ENCODE data around the gene CNTN6. TPM values are rescaled to one million over a fixed set of nuclear protein-coding genes. Genes with fewer than 3 reads are reported as not detected.

CNTN6 gene
- total RNA-seq, 2 experiments from 2014 or later: not detected

DNA sequence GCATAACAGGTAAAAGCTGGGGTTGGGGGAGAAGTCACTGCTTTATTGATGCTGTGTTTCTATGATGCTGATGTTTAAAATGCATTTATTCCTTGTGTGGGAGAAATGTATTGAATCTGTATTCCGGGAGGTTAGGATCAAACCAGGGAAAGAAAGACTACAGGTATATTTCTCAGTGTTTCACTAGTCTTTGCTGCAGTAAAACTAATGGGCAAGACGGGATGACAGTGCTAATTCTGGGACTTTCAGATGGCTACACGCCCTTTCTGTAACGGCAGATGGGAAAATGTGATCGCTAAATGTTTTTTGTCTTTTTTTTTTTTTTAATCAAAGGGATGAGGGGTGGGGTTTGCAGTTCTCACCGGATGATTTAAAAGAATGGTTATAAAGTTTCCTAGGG, 393 bp downstream of the CNTN6 start:
- no peaks in the 10 kb centered on the region for H3K36me3 Mint-ChIP-seq (ENCODE audit: low read depth)
- CTCF ChIA-PET: no interaction called here
- H3K27me3 Mint-ChIP-seq: no peaks in the 10 kb centered on the region
- H3K4me3 Mint-ChIP-seq: no peak overlapping the region
- H3K27ac Mint-ChIP-seq: no peak overlapping the region
- DNase-seq: no peak
- intact Hi-C loops (cut with DNase I, micrococcal nuclease): no loop called here
- H3K9me3 Mint-ChIP-seq (ENCODE audit: low read depth): peaks cover 2% of the 10 kb centered on the region
- POLR2A ChIA-PET: no interaction called here
- ATAC-seq: no peak
- H3K4me1 Mint-ChIP-seq: no peaks in the 10 kb centered on the region

DNA sequence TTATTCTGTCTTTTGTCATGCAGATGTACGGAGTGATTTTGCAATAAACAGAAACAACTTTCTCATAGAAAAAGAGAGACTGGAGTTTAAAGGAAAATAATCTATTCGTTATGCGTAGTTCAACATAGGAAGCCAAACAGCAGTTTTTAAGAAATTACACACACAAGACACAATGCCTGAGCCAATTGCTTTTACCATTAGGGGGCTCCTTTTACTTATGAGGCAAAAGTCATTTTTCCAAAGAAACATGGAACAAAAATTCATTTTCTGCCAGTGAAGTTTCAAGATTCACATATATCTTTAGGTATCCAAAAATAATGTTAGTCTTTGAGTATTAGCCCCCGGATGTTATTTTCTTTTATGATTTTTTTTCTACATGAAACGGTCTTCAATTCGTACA, 10.7 kb downstream of the CNTN6 start:
- POLR2A ChIA-PET: no interaction called here
- Mint-ChIP-seq H3K4me3 (no peak overlapping the region), H3K4me1 (no peaks in the 10 kb centered on the region), H3K9me3 (ENCODE audit: low read depth) (no peaks in the 10 kb centered on the region), H3K27me3 (no peaks in the 10 kb centered on the region), H3K36me3 (ENCODE audit: low read depth) (no peaks in the 10 kb centered on the region), H3K27ac (no peak overlapping the region)
- DNase-seq: no peak
- intact Hi-C loops (cut with DNase I, micrococcal nuclease): no loop called here
- CTCF ChIA-PET: no interaction called here
- no peak for ATAC-seq

GRCh38 chr3:1117843-1118473, 25.1 kb downstream of the CNTN6 start:
- Mint-ChIP-seq H3K36me3 (ENCODE audit: low read depth) (no peaks in the 10 kb centered on the region), H3K27ac (no peak overlapping the region), H3K4me1 (no peaks in the 10 kb centered on the region), H3K27me3 (no peaks in the 10 kb centered on the region), H3K9me3 (ENCODE audit: low read depth) (peaks cover 2% of the 10 kb centered on the region), H3K4me3 (no peak overlapping the region)
- CTCF ChIA-PET: no interaction called here
- intact Hi-C loops (cut with DNase I, micrococcal nuclease): no loop called here
- POLR2A ChIA-PET: no interaction called here
- ATAC-seq (no peak), DNase-seq (no peak)

DNA sequence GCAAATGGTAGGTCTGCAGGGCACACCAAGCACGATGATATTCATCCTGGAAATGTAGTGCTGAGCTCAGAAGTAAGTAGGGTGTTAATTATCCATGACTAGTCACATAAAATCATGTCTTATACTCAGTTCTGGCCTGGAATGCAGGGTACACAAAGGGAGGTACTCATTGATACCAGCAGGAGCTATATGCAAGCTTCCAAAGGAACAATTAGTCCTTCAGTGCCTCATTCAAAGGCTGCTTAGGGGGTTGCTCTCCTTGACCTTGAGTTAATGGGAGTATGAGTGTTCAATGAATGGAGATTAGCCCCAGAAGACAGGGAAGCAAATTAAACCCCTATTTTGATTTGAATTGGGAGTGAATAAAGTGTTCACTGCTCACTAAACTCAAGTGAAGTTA, 38.3 kb downstream of the CNTN6 start:
- Mint-ChIP-seq H3K4me1 (no peaks in the 10 kb centered on the region), H3K27ac (no peak overlapping the region), H3K36me3 (ENCODE audit: low read depth) (no peaks in the 10 kb centered on the region), H3K27me3 (no peaks in the 10 kb centered on the region), H3K4me3 (no peak overlapping the region), H3K9me3 (ENCODE audit: low read depth) (no peaks in the 10 kb centered on the region)
- ChIA-PET POLR2A (no interaction called here), CTCF (interaction anchor here (0.6 kb wide), 1 partner anchor 836 kb away, joined by 3 read pairs; no protein-coding TSS in a partner anchor)
- intact Hi-C loops (cut with DNase I, micrococcal nuclease): no loop called here
- no peak for ATAC-seq
- DNase-seq: no peak

DNA sequence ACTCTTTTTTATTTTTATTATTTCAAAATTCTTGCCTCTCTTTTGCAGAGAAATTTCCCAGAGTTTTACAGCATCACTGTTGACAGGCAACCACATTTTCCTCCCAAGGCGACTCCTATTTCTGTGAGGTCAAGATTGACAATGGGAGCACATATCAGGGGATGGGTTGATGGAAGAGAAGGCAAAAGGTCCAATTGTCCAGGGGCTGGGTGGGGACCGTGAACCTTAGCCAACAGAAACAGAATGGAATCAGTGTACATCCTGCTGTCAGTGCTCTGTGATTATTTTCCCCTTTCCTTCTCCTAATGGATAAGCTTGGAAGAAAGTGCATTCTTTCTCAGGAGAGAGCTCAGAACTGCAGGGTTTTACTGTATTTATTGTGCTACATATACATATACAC, 42.4 kb downstream of the CNTN6 start:
- DNase-seq (no peak), ATAC-seq (no peak)
- Mint-ChIP-seq H3K36me3 (ENCODE audit: low read depth) (no peaks in the 10 kb centered on the region), H3K27me3 (no peaks in the 10 kb centered on the region), H3K9me3 (ENCODE audit: low read depth) (no peaks in the 10 kb centered on the region), H3K4me3 (no peak overlapping the region), H3K4me1 (no peaks in the 10 kb centered on the region), H3K27ac (no peak overlapping the region)
- intact Hi-C loops (cut with DNase I, micrococcal nuclease): no loop called here
- ChIA-PET POLR2A (no interaction called here), CTCF (no interaction called here)

DNA sequence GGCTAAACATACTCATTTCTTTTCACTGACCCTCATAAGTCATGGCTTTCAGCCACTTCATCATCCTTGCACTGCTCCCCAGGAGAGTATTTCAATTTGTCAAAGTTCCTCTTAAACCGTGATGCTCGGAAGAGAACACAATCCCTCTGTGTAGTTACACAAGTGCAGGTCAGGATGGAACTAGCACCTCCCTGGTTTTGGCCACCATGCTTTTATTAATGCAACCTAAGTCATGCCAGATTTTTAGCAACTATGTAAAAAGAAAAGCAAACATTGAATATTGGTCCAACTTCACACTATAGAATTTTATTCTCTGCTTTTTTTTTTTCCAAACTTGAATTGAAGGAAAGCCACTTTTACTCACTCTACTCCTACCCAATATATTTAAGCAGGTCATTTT, 45.2 kb downstream of the CNTN6 start:
- CTCF ChIA-PET: no interaction called here
- no peaks in the 10 kb centered on the region for H3K27me3 Mint-ChIP-seq
- no peaks in the 10 kb centered on the region for H3K4me1 Mint-ChIP-seq
- ATAC-seq (no peak), DNase-seq (no peak)
- no peaks in the 10 kb centered on the region for H3K36me3 Mint-ChIP-seq (ENCODE audit: low read depth)
- H3K4me3 Mint-ChIP-seq: no peak overlapping the region
- no peaks in the 10 kb centered on the region for H3K9me3 Mint-ChIP-seq (ENCODE audit: low read depth)
- intact Hi-C loops (cut with DNase I, micrococcal nuclease): no loop called here
- H3K27ac Mint-ChIP-seq: no peak overlapping the region
- POLR2A ChIA-PET: no interaction called here

- Mint-ChIP-seq H3K27ac (no peak overlapping the region), H3K9me3 (ENCODE audit: low read depth) (no peaks in the 10 kb centered on the region), H3K27me3 (no peaks in the 10 kb centered on the region), H3K4me3 (no peak overlapping the region), H3K36me3 (ENCODE audit: low read depth) (no peaks in the 10 kb centered on the region), H3K4me1 (no peaks in the 10 kb centered on the region)
- POLR2A ChIA-PET: no interaction called here
- no peak for ATAC-seq
- no peak for DNase-seq
- CTCF ChIA-PET: no interaction called here
- intact Hi-C loops (cut with DNase I, micrococcal nuclease): no loop called here
Measured at GRCh38 chr3:1139071-1139470, 46.2 kb downstream of the CNTN6 start.

DNA sequence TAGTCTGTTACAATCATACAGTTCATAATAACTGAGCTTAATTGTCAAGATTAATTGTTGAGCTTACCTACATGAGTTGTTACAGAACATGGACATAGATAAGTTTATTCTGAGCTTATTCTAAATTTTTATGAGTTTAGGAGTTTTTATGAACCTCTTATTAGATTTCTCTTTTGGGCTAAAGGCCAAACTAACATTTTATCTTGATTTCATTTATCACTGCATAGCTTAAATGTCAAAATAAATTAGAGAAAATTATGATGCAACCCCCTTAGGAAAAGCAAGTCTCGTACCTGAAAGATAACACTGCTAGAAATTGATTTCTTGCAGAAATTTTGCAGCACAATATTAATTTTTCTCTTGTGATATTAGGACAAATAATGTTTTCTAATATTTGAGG, 54.5 kb downstream of the CNTN6 start:
- Mint-ChIP-seq H3K9me3 (ENCODE audit: low read depth) (peaks cover 2% of the 10 kb centered on the region), H3K36me3 (ENCODE audit: low read depth) (no peaks in the 10 kb centered on the region), H3K4me1 (no peaks in the 10 kb centered on the region), H3K4me3 (no peak overlapping the region), H3K27ac (no peak overlapping the region), H3K27me3 (no peaks in the 10 kb centered on the region)
- intact Hi-C loops (cut with DNase I, micrococcal nuclease): no loop called here
- ChIA-PET POLR2A (interaction anchor here (0.6 kb wide), 1 partner anchor 23 kb away, joined by 13 read pairs; no protein-coding TSS in a partner anchor), CTCF (no interaction called here)
- DNase-seq: no peak
- no peak for ATAC-seq

DNA sequence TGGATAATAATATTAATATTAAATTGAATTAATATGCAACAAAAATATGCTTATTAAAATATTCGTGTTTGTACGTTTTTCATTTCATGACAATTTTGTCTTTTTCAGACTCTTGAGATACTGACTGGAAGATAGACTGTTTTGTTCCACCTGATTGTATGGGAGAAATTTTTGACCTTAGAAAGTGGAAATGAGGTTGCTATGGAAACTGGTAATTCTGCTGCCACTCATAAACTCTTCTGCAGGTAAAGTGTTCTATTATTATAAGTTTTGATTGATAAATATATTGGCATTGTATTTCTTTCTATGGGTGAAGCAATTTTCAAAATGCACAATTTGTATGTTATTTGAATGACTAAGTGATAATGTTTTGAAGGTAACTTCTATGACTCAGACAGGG, 55.0 kb downstream of the CNTN6 start:
- no peak for DNase-seq
- peaks cover 2% of the 10 kb centered on the region for H3K9me3 Mint-ChIP-seq (ENCODE audit: low read depth)
- H3K4me3 Mint-ChIP-seq: no peak overlapping the region
- ChIA-PET POLR2A (interaction anchor here (0.6 kb wide), 1 partner anchor 22 kb away, joined by 13 read pairs; no protein-coding TSS in a partner anchor), CTCF (no interaction called here)
- no peaks in the 10 kb centered on the region for H3K4me1 Mint-ChIP-seq
- intact Hi-C loops (cut with DNase I, micrococcal nuclease): no loop called here
- no peaks in the 10 kb centered on the region for H3K36me3 Mint-ChIP-seq (ENCODE audit: low read depth)
- no peak overlapping the region for H3K27ac Mint-ChIP-seq
- ATAC-seq: no peak
- H3K27me3 Mint-ChIP-seq: no peaks in the 10 kb centered on the region

- ATAC-seq (no peak), DNase-seq (no peak)
- H3K36me3 Mint-ChIP-seq (ENCODE audit: low read depth): no peaks in the 10 kb centered on the region
- intact Hi-C loops (cut with DNase I, micrococcal nuclease): no loop called here
- H3K4me1 Mint-ChIP-seq: no peaks in the 10 kb centered on the region
- no peak overlapping the region for H3K27ac Mint-ChIP-seq
- no peak overlapping the region for H3K4me3 Mint-ChIP-seq
- POLR2A ChIA-PET: no interaction called here
- peaks cover 7% of the 10 kb centered on the region for H3K9me3 Mint-ChIP-seq (ENCODE audit: low read depth)
- CTCF ChIA-PET: interaction anchor here (0.6 kb wide), 1 partner anchor 18 kb away, joined by 3 read pairs; no protein-coding TSS in a partner anchor
- no peaks in the 10 kb centered on the region for H3K27me3 Mint-ChIP-seq
Measured at GRCh38 chr3:1164101-1164500, 71.3 kb downstream of the CNTN6 start.

DNA sequence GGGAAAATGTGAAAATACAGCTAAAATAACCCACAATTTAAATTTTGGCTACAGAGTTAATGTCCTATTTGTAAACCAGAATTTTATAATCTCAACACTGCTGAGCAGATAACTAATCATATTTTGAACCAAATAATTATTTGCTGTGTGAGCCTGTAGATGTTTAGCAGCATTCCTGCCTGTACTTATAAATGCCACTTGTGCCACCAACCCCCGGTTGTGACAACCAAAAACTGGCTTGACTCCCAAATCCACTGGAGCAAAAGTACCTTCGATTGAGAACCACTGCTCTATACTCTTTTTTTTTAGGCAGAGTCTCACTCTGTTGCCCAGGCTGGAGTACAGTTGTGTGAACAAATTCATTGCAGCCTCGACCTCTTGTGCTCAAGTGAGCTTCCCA, 78.5 kb downstream of the CNTN6 start:
- H3K4me1 Mint-ChIP-seq: no peaks in the 10 kb centered on the region
- H3K27me3 Mint-ChIP-seq: no peaks in the 10 kb centered on the region
- DNase-seq (no peak), ATAC-seq (no peak)
- H3K36me3 Mint-ChIP-seq (ENCODE audit: low read depth): no peaks in the 10 kb centered on the region
- ChIA-PET POLR2A (no interaction called here), CTCF (no interaction called here)
- intact Hi-C loops (cut with DNase I, micrococcal nuclease): no loop called here
- H3K4me3 Mint-ChIP-seq: no peak overlapping the region
- H3K27ac Mint-ChIP-seq: no peak overlapping the region
- H3K9me3 Mint-ChIP-seq (ENCODE audit: low read depth): peaks cover 10% of the 10 kb centered on the region

DNA sequence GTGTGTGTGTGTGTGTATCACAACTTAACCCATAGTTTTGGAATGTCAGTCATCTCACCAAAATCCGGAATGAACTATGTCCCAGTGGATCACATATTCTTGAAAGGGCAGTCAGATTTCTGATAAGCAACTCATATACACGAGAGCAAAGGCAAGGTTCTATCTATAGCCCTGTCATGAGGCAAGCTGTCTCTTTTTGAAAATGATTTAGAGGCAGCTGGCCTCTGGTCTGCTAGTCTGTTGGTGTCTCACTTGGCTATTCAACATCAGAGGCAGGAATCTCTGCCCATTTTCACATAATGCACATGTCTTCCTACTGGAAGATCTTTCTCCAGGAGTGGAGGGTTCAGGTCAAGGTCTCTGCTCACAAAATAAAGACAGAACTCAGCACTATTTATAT, 79.8 kb downstream of the CNTN6 start:
- DNase-seq (no peak), ATAC-seq (no peak)
- CTCF ChIA-PET: no interaction called here
- Mint-ChIP-seq H3K9me3 (ENCODE audit: low read depth) (peaks cover 4% of the 10 kb centered on the region), H3K4me1 (no peaks in the 10 kb centered on the region), H3K36me3 (ENCODE audit: low read depth) (no peaks in the 10 kb centered on the region), H3K27ac (no peak overlapping the region), H3K27me3 (no peaks in the 10 kb centered on the region), H3K4me3 (no peak overlapping the region)
- intact Hi-C loops (cut with DNase I, micrococcal nuclease): no loop called here
- POLR2A ChIA-PET: no interaction called here

DNA sequence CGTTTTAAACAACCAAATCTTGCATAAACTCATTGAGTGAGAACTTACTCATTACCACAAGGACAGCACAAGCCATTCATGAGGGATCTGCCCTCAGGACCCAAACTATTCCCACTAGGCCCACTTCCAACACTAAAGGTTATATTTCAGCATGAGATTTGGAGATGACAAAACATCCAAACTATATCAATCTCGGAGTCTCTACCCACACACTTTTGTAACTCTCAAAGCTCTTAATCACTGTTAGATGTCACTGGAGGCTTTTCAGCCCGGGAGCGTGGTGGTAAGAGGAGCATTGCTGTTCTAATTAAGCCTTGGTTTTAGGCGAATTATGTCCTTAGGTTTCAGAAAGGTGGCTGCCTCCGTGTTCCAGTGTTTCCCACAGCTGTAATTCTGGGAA, 86.3 kb downstream of the CNTN6 start:
- Mint-ChIP-seq H3K4me3 (no peak overlapping the region), H3K27me3 (no peaks in the 10 kb centered on the region), H3K4me1 (no peaks in the 10 kb centered on the region), H3K27ac (no peak overlapping the region), H3K36me3 (ENCODE audit: low read depth) (no peaks in the 10 kb centered on the region), H3K9me3 (ENCODE audit: low read depth) (peaks cover 5% of the 10 kb centered on the region)
- POLR2A ChIA-PET: interaction anchor here (0.6 kb wide), 1 partner anchor 751 kb away, joined by 3 read pairs; no protein-coding TSS in a partner anchor
- no peak for ATAC-seq
- no peak for DNase-seq
- intact Hi-C loops (cut with DNase I, micrococcal nuclease): no loop called here
- CTCF ChIA-PET: no interaction called here

Measured in activated CD4-positive, alpha-beta T cell treated with anti-CD3 and anti-CD28 coated beads for 36 hours (primary cell).